ENCODE measurements around the gene NECTIN1.

NECTIN1 gene

GRCh38 chr11:119729951-119730613 is 1.1 kb upstream of the NECTIN1 start:
- no peak for DNase-seq

- DNase-seq, result no peak
These were observed 554 bp upstream of the NECTIN1 start for GRCh38 chr11:119729581-119729927.

GRCh38 chr11:119728211-119728626 is 781 bp downstream of the NECTIN1 start:
- DNase-seq, result peak in 1 of 2 experiments; percentile 25

- DNase-seq, result no peak
These were observed 1.4 kb downstream of the NECTIN1 start for GRCh38 chr11:119727523-119728151.

- DNase-seq, result no peak
These were observed 2.1 kb downstream of the NECTIN1 start for GRCh38 chr11:119726585-119727522.

GRCh38 chr11:119726150-119726553 is 2.8 kb downstream of the NECTIN1 start:
- DNase-seq, result no peak

GRCh38 chr11:119724956-119725355 is 4.0 kb downstream of the NECTIN1 start:
- DNase-seq, result no peak

GRCh38 chr11:119723952-119724325 is 5.1 kb downstream of the NECTIN1 start:
- no peak for DNase-seq

- no peak for DNase-seq
These were observed 5.6 kb downstream of the NECTIN1 start for GRCh38 chr11:119723243-119723951.

- DNase-seq, result no peak
These were observed 6.7 kb downstream of the NECTIN1 start for GRCh38 chr11:119722281-119722794.

GRCh38 chr11:119721129-119722120 is 7.6 kb downstream of the NECTIN1 start:
- no peak for DNase-seq

- no peak for DNase-seq
These were observed 8.6 kb downstream of the NECTIN1 start for GRCh38 chr11:119720311-119720913.

GRCh38 chr11:119717839-119718534 is 11.0 kb downstream of the NECTIN1 start:
- peak in 1 of 2 experiments; percentile 23 for DNase-seq

GRCh38 chr11:119716582-119717498 is 12.2 kb downstream of the NECTIN1 start:
- DNase-seq, result no peak

GRCh38 chr11:119714590-119714989 is 14.4 kb downstream of the NECTIN1 start:
- no peak for DNase-seq

GRCh38 chr11:119714189-119714588 is 14.8 kb downstream of the NECTIN1 start:
- no peak for DNase-seq

GRCh38 chr11:119713359-119714040 is 15.5 kb downstream of the NECTIN1 start:
- no peak for DNase-seq

All from NCI-H446 (cell line).